T-helper 1 cell treated with Interleukin-12 subunit alpha and Interleukin-12 subunit beta and Interleukin-4 antibody, amounts not matched to agents 30 μg/mL and 1 μg/mL, for 36 hours (primary cell): ENCODE measurements around the gene WDR18.

Experiments used
- H3K27ac Mint-ChIP-seq: one replicate; pipeline ENCODE4 v1.8.0; 2021; ENCODE audit warnings: mild to moderate bottlenecking, mixed read lengths
- H3K27me3 Mint-ChIP-seq: one replicate; pipeline ENCODE4 v1.8.0; 2021; ENCODE audit warnings: low read depth, mixed read lengths
- H3K36me3 Mint-ChIP-seq: one replicate; pipeline ENCODE4 v1.8.0; 2021; ENCODE audit warnings: low read depth, mixed read lengths
- H3K4me1 Mint-ChIP-seq: one replicate; pipeline ENCODE4 v1.8.0; 2021; ENCODE audit warnings: low read depth, mixed read lengths
- H3K4me3 Mint-ChIP-seq: one replicate; pipeline ENCODE4 v1.8.0; 2021; ENCODE audit warnings: mild to moderate bottlenecking, moderate library complexity, mixed read lengths
- H3K9me3 Mint-ChIP-seq: one replicate; pipeline ENCODE4 v1.8.0; 2021; ENCODE audit warnings: mixed read lengths

WDR18 gene

DNA sequence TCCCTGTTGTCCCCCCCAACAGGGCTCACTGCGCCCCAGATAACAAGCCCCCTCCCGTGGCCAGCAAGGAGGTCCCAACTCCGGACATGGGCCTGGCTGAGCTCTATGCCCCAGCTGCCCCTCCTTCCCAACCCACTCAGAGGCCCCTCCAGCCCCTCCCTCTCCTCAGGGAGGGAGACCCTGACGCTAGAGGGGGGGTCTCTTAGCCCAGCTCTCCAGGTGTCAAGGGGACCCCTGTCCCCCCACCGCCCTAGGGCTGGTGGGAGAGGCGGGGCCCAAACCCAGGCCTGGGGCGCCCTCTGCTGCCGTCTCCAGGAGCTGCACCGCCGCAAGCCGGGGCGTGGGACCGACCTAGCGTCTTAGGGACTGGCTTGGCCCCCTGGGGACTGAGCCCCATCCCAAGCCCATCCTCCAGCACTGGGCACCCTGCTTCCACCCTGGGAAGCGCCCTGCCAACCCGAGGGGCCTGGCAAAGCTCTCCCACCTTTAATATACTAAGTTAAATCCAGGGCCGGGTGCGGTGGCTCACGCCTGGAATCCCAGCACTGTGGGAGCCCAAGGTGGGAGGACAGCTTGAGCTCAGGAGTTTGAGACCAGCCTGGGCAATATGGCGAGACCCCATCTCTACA lies 17.5 kb downstream of the WDR18 start:
- no peaks in the 10 kb centered on the region for H3K9me3 Mint-ChIP-seq
- peaks cover 2% of the 10 kb centered on the region for H3K36me3 Mint-ChIP-seq
- no peak overlapping the region for H3K4me3 Mint-ChIP-seq
- peaks cover 4% of the 10 kb centered on the region for H3K4me1 Mint-ChIP-seq
- H3K27ac Mint-ChIP-seq = no peak overlapping the region
- peaks cover 32% of the 10 kb centered on the region for H3K27me3 Mint-ChIP-seq

DNA sequence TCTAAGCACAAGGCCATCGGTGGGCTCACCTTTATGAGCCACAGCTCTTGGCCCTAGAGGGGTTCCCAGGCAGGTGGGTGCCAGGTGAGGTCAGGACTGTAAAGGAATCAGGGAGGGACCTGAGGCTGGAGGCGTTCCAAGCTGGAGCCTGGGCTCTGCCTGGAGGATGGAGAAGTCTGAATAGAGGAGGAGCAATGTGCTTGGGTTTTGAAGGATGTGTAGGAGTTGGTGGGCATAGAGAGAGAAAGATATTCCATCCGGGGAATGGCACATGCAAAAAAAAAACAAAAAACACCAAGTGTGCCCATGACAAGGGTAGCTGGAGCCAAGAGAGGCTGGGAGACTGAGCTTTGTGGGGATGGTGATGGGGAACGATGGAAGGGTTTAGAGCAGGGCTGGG lies 18.5 kb downstream of the WDR18 start:
- Mint-ChIP-seq H3K4me3 (no peak overlapping the region), H3K9me3 (no peaks in the 10 kb centered on the region), H3K27me3 (peaks cover 27% of the 10 kb centered on the region), H3K4me1 (peaks cover 3% of the 10 kb centered on the region), H3K36me3 (peaks cover 6% of the 10 kb centered on the region), H3K27ac (no peak overlapping the region)

DNA sequence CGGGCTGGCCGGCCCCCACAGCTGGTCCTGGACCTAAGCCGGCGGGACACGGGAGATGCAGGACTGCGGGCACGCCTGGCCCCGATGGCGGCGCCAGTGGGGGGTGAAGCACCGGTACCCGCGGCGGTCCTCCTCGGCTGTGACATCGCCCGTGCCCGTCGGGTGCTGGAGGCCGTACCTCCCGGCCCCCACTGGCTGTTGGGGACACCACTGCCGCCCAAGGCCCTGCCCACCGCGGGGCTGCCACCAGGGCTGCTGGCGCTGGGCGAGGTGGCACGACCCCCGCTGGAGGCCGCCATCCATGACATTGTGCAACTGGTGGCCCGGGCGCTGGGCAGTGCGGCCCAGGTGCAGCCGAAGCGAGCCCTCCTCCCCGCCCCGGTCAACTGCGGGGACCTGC lies 19.1 kb downstream of the WDR18 start:
- H3K4me3 Mint-ChIP-seq = no peak overlapping the region
- peaks cover 3% of the 10 kb centered on the region for H3K4me1 Mint-ChIP-seq
- no peak overlapping the region for H3K27ac Mint-ChIP-seq
- H3K9me3 Mint-ChIP-seq = no peaks in the 10 kb centered on the region
- peaks cover 20% of the 10 kb centered on the region for H3K27me3 Mint-ChIP-seq
- peaks cover 6% of the 10 kb centered on the region for H3K36me3 Mint-ChIP-seq

DNA sequence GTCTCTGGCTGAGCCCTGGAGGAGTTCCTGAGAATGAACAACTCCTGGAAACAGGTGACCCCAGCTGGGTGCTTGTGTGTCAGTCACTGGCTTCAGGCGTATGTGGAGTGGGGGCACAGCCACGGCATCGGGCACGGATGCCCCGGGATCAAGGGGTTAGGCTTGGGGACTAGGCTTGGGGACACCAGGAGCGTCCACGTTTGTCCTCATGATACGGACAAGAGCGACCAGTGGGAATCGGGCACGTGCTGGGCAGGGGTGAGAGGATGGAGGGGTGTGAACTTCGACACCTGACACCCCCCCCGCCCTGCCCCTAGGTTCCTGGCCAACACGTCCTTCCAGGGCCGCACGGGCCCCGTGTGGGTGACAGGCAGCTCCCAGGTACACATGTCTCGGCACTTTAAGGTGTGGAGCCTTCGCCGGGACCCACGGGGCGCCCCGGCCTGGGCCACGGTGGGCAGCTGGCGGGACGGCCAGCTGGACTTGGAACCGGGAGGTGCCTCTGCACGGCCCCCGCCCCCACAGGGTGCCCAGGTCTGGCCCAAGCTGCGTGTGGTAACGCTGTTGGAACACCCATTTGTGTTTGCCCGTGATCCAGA lies 20.2 kb downstream of the WDR18 start:
- no peak overlapping the region for H3K4me3 Mint-ChIP-seq
- peaks cover 6% of the 10 kb centered on the region for H3K36me3 Mint-ChIP-seq
- peaks cover 2% of the 10 kb centered on the region for H3K4me1 Mint-ChIP-seq
- no peaks in the 10 kb centered on the region for H3K9me3 Mint-ChIP-seq
- peaks cover 12% of the 10 kb centered on the region for H3K27me3 Mint-ChIP-seq
- H3K27ac Mint-ChIP-seq = no peak overlapping the region

DNA sequence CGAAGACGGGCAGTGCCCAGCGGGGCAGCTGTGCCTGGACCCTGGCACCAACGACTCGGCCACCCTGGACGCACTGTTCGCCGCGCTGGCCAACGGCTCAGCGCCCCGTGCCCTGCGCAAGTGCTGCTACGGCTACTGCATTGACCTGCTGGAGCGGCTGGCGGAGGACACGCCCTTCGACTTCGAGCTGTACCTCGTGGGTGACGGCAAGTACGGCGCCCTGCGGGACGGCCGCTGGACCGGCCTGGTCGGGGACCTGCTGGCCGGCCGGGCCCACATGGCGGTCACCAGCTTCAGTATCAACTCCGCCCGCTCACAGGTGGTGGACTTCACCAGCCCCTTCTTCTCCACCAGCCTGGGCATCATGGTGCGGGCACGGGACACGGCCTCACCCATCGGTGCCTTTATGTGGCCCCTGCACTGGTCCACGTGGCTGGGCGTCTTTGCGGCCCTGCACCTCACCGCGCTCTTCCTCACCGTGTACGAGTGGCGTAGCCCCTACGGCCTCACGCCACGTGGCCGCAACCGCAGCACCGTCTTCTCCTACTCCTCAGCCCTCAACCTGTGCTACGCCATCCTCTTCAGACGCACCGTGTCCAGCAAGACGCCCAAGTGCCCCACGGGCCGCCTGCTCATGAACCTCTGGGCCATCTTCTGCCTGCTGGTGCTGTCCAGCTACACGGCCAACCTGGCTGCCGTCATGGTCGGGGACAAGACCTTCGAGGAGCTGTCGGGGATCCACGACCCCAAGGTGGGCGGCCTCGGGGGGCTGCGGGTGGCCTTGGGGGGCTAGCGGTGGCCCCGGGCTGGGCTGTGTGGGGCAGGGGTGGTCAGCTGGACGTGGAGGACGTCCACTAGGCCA lies 20.9 kb downstream of the WDR18 start:
- Mint-ChIP-seq H3K4me1 (no peaks in the 10 kb centered on the region), H3K36me3 (peaks cover 8% of the 10 kb centered on the region), H3K27me3 (peaks cover 10% of the 10 kb centered on the region), H3K9me3 (no peaks in the 10 kb centered on the region), H3K4me3 (no peak overlapping the region), H3K27ac (no peak overlapping the region)

DNA sequence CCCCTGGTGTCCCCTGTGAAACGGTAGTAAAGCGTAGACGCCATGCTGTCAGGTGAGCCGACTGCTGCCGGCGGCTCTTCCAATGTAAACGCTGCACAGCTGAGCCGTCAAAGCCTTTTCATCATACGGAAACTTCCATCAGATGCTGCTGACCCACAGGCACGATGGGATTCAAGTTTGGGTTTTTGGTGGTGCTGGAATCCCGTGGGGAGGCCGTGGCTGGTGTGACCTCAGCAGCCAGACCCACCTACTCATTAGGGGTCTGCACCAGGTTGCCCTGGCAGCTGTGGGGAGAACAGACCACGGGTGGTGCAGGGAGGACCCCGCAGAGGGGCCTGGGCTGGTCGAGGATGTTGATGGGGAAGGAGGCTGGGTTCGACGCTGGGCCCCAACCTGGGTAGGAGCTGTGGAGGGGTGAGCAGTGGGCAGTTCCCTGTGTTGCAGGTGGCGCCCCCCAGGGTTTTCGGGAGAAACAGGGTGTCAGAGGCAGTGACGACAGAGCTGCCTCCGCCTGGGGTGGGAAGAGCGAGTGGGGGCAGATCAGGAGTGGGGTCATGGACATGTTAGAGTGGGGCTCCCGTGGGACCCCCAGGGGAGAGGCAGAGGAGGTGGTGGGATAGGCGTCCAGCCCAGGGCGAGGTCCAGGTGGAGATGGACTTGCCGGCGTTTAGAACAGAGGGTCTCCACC lies 22.7 kb downstream of the WDR18 start:
- Mint-ChIP-seq H3K4me1 (no peaks in the 10 kb centered on the region), H3K27me3 (peaks cover 5% of the 10 kb centered on the region), H3K9me3 (no peaks in the 10 kb centered on the region), H3K27ac (no peak overlapping the region), H3K36me3 (peaks cover 8% of the 10 kb centered on the region), H3K4me3 (no peak overlapping the region)

DNA sequence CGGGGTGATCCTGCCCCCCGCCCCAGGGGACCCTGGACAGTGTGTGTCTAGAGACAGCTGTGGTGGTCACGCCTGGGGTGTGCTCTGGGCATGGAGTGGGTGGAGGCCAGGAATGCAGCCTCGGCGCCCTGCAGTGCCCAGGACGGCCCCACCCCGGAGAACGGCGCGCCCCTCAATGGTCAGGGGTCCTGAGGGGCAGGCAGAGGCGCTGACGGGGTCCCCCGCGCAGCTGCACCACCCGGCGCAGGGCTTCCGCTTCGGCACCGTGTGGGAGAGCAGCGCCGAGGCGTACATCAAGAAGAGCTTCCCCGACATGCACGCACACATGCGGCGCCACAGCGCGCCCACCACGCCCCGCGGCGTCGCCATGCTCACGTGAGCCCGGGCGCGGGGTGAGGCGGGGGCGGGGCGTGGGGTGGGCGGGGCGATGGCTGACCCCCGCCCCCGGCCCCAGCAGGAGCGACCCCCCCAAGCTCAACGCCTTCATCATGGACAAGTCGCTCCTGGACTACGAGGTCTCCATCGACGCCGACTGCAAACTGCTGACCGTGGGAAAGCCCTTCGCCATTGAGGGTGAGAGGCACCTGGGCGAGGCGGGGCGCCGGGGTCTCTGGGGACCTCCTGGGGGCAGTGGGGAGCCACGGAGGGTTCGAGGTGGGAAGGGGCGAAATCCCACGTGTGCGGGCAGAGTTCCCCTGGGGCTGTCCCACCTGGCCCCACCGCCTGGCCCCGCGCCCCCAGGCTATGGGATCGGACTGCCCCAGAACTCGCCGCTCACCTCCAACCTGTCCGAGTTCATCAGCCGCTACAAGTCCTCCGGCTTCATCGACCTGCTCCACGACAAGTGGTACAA lies 23.5 kb downstream of the WDR18 start:
- no peak overlapping the region for H3K4me3 Mint-ChIP-seq
- H3K27me3 Mint-ChIP-seq = peaks cover 2% of the 10 kb centered on the region
- no peak overlapping the region for H3K27ac Mint-ChIP-seq
- no peaks in the 10 kb centered on the region for H3K9me3 Mint-ChIP-seq
- H3K36me3 Mint-ChIP-seq = peaks cover 8% of the 10 kb centered on the region
- no peaks in the 10 kb centered on the region for H3K4me1 Mint-ChIP-seq

DNA sequence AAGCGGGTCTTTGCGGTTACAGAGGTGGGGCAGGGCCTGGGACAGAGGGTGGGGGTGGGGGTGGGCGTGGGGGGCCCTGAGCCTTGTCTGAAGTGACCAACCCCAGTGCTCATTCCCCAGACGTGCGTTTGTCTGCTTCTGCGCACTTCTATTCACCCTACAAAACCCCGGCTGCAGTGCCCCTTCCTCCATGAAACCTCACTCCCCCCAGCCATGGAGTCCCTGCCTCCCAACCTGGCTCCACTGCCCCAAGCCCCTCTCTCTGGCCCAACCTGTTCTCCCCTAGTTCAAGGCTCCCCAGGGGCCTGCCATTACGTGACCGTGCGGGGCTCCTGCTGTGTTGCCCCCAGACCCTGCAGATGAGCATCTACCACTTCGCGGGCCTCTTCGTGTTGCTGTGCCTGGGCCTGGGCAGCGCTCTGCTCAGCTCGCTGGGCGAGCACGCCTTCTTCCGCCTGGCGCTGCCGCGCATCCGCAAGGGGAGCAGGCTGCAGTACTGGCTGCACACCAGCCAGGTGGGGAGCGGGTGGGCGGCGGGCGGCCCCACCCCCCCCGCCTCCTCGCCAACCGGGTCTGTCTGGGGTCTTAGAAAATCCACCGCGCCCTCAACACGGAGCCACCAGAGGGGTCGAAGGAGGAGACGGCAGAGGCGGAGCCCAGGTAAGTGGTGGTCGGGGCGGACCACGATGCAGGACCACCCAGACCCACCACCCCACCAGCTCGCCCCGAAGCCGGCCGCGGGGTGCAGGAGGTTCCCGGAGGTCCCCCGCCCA lies 24.3 kb downstream of the WDR18 start:
- no peak overlapping the region for H3K27ac Mint-ChIP-seq
- H3K4me3 Mint-ChIP-seq = no peak overlapping the region
- H3K27me3 Mint-ChIP-seq = no peaks in the 10 kb centered on the region
- no peaks in the 10 kb centered on the region for H3K9me3 Mint-ChIP-seq
- no peaks in the 10 kb centered on the region for H3K4me1 Mint-ChIP-seq
- peaks cover 8% of the 10 kb centered on the region for H3K36me3 Mint-ChIP-seq

DNA sequence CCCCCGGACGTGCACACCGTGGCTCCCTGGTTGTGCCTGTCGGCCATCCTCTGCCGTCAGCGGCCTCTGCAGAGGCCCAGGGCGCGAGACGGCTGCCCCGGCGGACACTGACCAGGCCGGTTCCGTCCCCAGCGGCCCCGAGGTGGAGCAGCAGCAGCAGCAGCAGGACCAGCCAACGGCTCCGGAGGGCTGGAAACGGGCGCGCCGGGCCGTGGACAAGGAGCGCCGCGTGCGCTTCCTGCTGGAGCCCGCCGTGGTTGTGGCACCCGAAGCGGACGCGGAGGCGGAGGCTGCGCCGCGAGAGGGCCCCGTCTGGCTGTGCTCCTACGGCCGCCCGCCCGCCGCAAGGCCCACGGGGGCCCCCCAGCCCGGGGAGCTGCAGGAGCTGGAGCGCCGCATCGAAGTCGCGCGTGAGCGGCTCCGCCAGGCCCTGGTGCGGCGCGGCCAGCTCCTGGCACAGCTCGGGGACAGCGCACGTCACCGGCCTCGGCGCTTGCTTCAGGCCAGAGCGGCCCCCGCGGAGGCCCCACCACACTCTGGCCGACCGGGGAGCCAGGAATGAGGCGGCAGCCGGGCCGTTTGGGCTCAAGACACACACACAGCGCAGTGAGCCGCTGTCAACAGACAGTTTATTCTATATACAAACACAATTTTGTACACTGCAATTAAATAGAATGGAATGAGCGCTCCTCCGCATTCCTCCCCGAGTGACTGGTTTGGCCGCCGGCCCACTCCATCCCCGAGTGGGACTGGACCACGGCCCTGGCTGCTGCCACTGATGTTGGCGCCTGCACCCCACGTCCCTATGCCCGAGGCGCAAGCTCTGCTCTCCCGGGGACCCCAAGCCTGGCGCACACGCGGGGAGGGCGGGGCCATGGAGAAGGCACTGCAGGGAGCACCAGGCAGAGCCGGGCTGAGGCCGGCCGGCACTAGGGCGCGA lies 25.2 kb downstream of the WDR18 start:
- Mint-ChIP-seq H3K9me3 (no peaks in the 10 kb centered on the region), H3K27ac (no peak overlapping the region), H3K27me3 (no peaks in the 10 kb centered on the region), H3K4me1 (peaks cover 2% of the 10 kb centered on the region), H3K36me3 (peaks cover 10% of the 10 kb centered on the region), H3K4me3 (no peak overlapping the region)

DNA sequence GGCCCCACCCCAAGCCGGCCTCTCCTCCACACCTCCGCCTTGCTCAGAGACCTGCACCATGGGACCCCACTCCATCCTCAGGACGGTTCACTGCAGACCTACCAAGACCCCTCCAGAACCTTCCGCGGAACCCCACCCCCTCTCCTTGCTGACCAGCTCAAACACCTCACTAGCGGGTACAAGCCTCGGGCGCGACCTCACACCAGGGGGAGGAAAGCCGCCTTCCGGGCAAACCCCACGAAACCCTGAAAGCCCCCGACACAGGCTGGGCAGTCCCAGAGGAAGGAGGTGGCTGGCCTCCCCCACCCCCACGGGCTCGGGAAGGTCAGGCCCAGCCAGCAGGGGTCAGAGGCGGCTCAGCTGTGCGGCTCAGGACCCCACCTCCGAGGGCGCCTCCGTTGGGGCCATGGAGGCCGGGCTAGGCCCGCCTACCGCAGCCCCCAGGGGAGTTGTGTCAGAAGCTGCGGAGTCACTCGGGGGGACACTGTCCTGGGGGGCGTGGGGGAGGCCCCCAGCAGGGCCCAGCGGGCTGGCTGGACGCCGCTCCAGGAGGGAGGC lies 25.9 kb downstream of the WDR18 start:
- Mint-ChIP-seq H3K4me3 (no peak overlapping the region), H3K36me3 (peaks cover 10% of the 10 kb centered on the region), H3K4me1 (peaks cover 2% of the 10 kb centered on the region), H3K27ac (no peak overlapping the region), H3K9me3 (no peaks in the 10 kb centered on the region), H3K27me3 (no peaks in the 10 kb centered on the region)

DNA sequence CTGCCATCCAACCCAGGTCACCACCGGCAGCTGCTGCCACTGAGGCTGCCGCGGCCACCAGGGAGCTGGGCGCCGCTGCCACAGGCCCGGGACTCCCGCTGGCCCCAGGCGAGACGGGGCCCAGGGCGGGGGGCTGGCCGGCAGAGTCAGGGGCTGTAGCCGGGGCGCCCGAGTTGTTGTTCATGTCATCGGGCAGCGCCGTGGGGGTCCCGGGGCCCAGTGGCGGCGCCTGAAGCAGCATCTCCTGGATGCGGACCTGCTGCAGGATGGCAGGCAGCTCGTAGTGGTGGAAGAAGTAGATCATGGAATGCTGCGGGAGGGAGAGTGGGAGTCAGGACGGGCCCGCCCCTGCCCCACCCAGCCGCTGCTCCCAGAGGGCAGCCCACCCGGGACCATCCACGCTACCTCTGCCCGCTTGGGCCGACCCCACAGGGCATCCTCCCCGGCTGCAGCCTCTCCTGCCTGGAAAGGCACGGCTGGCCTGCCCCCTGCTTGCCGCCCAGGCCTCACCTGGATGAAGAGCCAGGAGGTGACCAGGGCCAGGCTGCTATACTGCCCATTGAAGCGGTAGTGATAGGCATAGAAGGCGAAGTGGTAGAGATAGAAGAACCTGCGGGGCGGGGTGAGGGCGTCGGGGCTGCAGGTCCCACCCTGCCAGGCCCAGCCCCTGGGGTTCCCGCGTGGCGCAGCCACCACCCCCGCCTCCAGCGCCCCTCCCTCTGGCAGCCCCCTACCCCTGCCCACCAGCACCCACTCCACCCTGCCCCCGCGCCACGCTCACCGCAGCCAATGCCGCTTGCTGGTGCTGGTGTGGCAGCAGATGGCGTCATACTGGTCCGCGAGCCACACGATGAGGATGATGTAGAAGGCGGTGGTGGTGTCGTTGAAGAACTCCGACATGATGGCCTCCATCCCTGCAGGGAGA lies 26.7 kb downstream of the WDR18 start:
- Mint-ChIP-seq H3K36me3 (peaks cover 10% of the 10 kb centered on the region), H3K4me1 (peaks cover 2% of the 10 kb centered on the region), H3K4me3 (no peak overlapping the region), H3K27ac (no peak overlapping the region), H3K27me3 (no peaks in the 10 kb centered on the region), H3K9me3 (no peaks in the 10 kb centered on the region)
